H1 (cell line): ENCODE measurements around the gene THOC6. TPM values are rescaled to one million over a fixed set of nuclear protein-coding genes. Genes with fewer than 3 reads are reported as not detected.

Experiments
- CTCF ChIA-PET: fragments of 300-600 bp; sonication (Branson Sonifier 250); formaldehyde crosslinking; loops from one replicate; lab custom pipeline; 2021; ENCODE audit not compliant: partially characterized antibody; lab: Charles Lee
- POLR2A ChIA-PET: fragments of 300-600 bp; sonication (Branson Sonifier 250); formaldehyde crosslinking; loops from one replicate; lab custom pipeline; 2021; ENCODE audit warnings: inconsistent platforms; ENCODE audit not compliant: partially characterized antibody; lab: Charles Lee
- DNase-seq, 2 experiments: peaks; one replicate each; pipeline versions ENCODE4 v3.0.0 to v3.0.0-alpha.2; 2010 to 2022; ENCODE audit warnings: low spot score in 2 of 2, low read depth in 1 of 2, mixed read lengths in 1 of 2
- FAIRE-seq: peaks from 2 replicates; lab custom pipeline; 2011; peaks lifted over from hg19 to GRCh38; lab: Jason Lieb, UNC
- H2AFZ ChIP-seq: 2 replicates; pipeline ENCODE4 v1.8.1; 2012; ENCODE audit warnings: low read length, inconsistent platforms
- H2AK5ac ChIP-seq: 2 replicates; pipeline ENCODE4 v1.6.1; 2013; ENCODE audit warnings: low read depth, low read length
- H2BK120ac ChIP-seq: replicated peaks from 2 replicates; pipeline ENCODE3; 2013; ENCODE audit warnings: low read depth, low read length, inconsistent platforms
- H2BK12ac ChIP-seq: 2 replicates; pipeline ENCODE4 v1.6.1; 2013; ENCODE audit warnings: low read depth, low read length
- H2BK15ac ChIP-seq: 2 replicates; pipeline ENCODE4 v1.6.1; 2013; ENCODE audit warnings: low read length
- H2BK20ac ChIP-seq: 2 replicates; pipeline ENCODE4 v1.6.1; 2013; ENCODE audit warnings: low read length
- H2BK5ac ChIP-seq: 2 replicates; pipeline ENCODE4 v1.6.1; 2013; ENCODE audit warnings: low read depth, low read length
- H3K14ac ChIP-seq: 2 replicates; pipeline ENCODE4 v1.6.1; 2013; ENCODE audit warnings: inconsistent platforms; ENCODE audit not compliant: insufficient read length
- H3K18ac ChIP-seq: 2 replicates; pipeline ENCODE4 v1.6.1; 2013; ENCODE audit warnings: low read length; ENCODE audit errors: extremely low read depth
- H3K23ac ChIP-seq: 2 replicates; pipeline ENCODE4 v1.6.1; 2013; ENCODE audit warnings: inconsistent platforms; ENCODE audit not compliant: insufficient read length
- H3K23me2 ChIP-seq: 2 replicates; pipeline ENCODE4 v1.6.1; 2013; ENCODE audit warnings: low read depth, low read length
- H3K27ac ChIP-seq: 2 replicates; pipeline ENCODE4 v1.6.1; 2011; ENCODE audit warnings: low read depth, low read length, inconsistent platforms
- H3K27me3 ChIP-seq, 4 experiments: replicated peaks in 1 of 4; 1 replicate in 1 of 4; 2 replicates in 3 of 4; pipeline versions ENCODE4 v1.6.1 to v1.8.1; 2011 to 2013; ENCODE audit warnings: low read length in 3 of 4, mild to moderate bottlenecking in 3 of 4, inconsistent platforms in 2 of 4, mixed read lengths in 2 of 4, moderate library complexity in 1 of 4; ENCODE audit not compliant: control insufficient read depth in 3 of 4, insufficient read depth in 3 of 4; ENCODE audit errors: extremely low read depth in 1 of 4
- H3K36me3 ChIP-seq, 4 experiments: 2 replicates each; pipeline versions ENCODE4 v1.6.1 to v1.8.1; 2011 to 2013; ENCODE audit warnings: mild to moderate bottlenecking in 4 of 4, low read length in 3 of 4, moderate library complexity in 2 of 4, control low read depth in 1 of 4, inconsistent platforms in 1 of 4; ENCODE audit not compliant: insufficient read depth in 4 of 4, control insufficient read depth in 2 of 4
- H3K4ac ChIP-seq: replicated peaks from 2 replicates; pipeline ENCODE3; 2013; ENCODE audit warnings: low read length, low read depth, mixed read lengths, inconsistent platforms; ENCODE audit not compliant: insufficient read length
- H3K4me1 ChIP-seq, 4 experiments: replicated peaks in 1 of 4; 1 replicate in 1 of 4; 2 replicates in 3 of 4; pipeline versions ENCODE4 v1.6.1 to v1.8.1; 2011 to 2013; ENCODE audit warnings: low read length in 3 of 4, inconsistent platforms in 2 of 4, mixed read lengths in 1 of 4; ENCODE audit not compliant: insufficient read depth in 4 of 4, control insufficient read depth in 3 of 4
- H3K4me2 ChIP-seq, 2 experiments: 2 replicates each; pipeline versions ENCODE4 v1.6.1 to v1.8.1; 2011 to 2013; ENCODE audit warnings: low read depth in 2 of 2, low read length in 2 of 2, control low read depth in 1 of 2, inconsistent platforms in 1 of 2, mild to moderate bottlenecking in 1 of 2; ENCODE audit not compliant: insufficient read depth in 1 of 2
- H3K4me3 ChIP-seq, 4 experiments: fragments of 200-600, 300-600 bp in 1 of 4; sonication (generic), shearing (Covaris generic), sonication (Bioruptor Twin) in 1 of 4; 2 replicates each; pipeline versions ENCODE4 v1.5.1 to v1.8.1; 2011 to 2016; ENCODE audit warnings: low read length in 4 of 4, low read depth in 3 of 4, control low read depth in 2 of 4, inconsistent platforms in 2 of 4, mild to moderate bottlenecking in 2 of 4, mixed read lengths in 1 of 4, moderate library complexity in 1 of 4; ENCODE audit not compliant: insufficient read depth in 2 of 4; ENCODE audit errors: extremely low read depth in 1 of 4
- H3K56ac ChIP-seq: replicated peaks from 2 replicates; pipeline ENCODE3; 2013; ENCODE audit warnings: low read depth, mild to moderate bottlenecking, mixed read lengths, low read length, inconsistent platforms; ENCODE audit not compliant: insufficient read length
- H3K79me1 ChIP-seq: 2 replicates; pipeline ENCODE4 v1.6.1; 2013; ENCODE audit warnings: low read depth, low read length, control low read depth
- H3K79me2 ChIP-seq, 2 experiments: 2 replicates each; pipeline versions ENCODE4 v1.6.1 to v1.8.1; 2012 to 2013; ENCODE audit warnings: low read length in 2 of 2, mild to moderate bottlenecking in 2 of 2, inconsistent platforms in 1 of 2; ENCODE audit not compliant: insufficient read depth in 2 of 2, control insufficient read depth in 1 of 2
- H3K9ac ChIP-seq, 4 experiments: replicated peaks in 1 of 4; 1 replicate in 1 of 4; 2 replicates in 3 of 4; pipeline versions ENCODE4 v1.6.1 to v1.8.1; 2011 to 2013; ENCODE audit warnings: low read depth in 3 of 4, low read length in 3 of 4, control low read depth in 2 of 4, mild to moderate bottlenecking in 2 of 4, moderate library complexity in 2 of 4, inconsistent platforms in 1 of 4; ENCODE audit errors: extremely low read depth in 1 of 4
- H3K9me3 ChIP-seq, 2 experiments: 2 replicates each; pipeline versions ENCODE4 v1.6.1 to v1.8.1; 2012 to 2013; ENCODE audit warnings: mild to moderate bottlenecking in 2 of 2, moderate library complexity in 2 of 2, control low read depth in 1 of 2, inconsistent platforms in 1 of 2, low read depth in 1 of 2, low read length in 1 of 2, mixed read lengths in 1 of 2; ENCODE audit not compliant: insufficient read depth in 2 of 2
- H4K20me1 ChIP-seq, 2 experiments: replicated peaks in 1 of 2; 2 replicates each; pipeline versions ENCODE3 to v1.8.1; 2011 to 2013; ENCODE audit warnings: inconsistent platforms in 2 of 2, low read length in 2 of 2, mild to moderate bottlenecking in 1 of 2; ENCODE audit not compliant: insufficient read depth in 2 of 2, control insufficient read depth in 1 of 2
- H4K5ac ChIP-seq: 2 replicates; pipeline ENCODE4 v1.6.1; 2013; ENCODE audit warnings: low read length, low read depth, mixed read lengths, inconsistent platforms; ENCODE audit not compliant: insufficient read length
- H4K8ac ChIP-seq: 2 replicates; pipeline ENCODE4 v1.8.0; 2013; ENCODE audit warnings: mild to moderate bottlenecking, moderate library complexity, low read length, inconsistent platforms; ENCODE audit not compliant: insufficient read depth; ENCODE audit errors: extremely low read depth
- H4K91ac ChIP-seq: replicated peaks from 2 replicates; pipeline ENCODE3; 2013; ENCODE audit warnings: low read length, mixed read lengths, inconsistent platforms; ENCODE audit not compliant: insufficient read length
- BACH1 ChIP-seq: IDR thresholded peaks from 2 replicates; pipeline ENCODE4 v1.6.1; 2012; ENCODE audit warnings: low read length, improper control_type of control experiment
- EGR1 ChIP-seq: IDR thresholded peaks from 2 replicates; pipeline ENCODE4 v1.6.1; 2011; ENCODE audit warnings: low read depth, low read length, borderline replicate concordance
- JUN ChIP-seq: IDR thresholded peaks from 2 replicates; pipeline ENCODE4 v1.6.1; 2011; ENCODE audit warnings: low read depth, mild to moderate bottlenecking, improper control_type of control experiment, low read length
- NANOG ChIP-seq: IDR thresholded peaks from 2 replicates; pipeline ENCODE4 v1.6.1; 2011; ENCODE audit warnings: low read length, low read depth, mild to moderate bottlenecking, inconsistent platforms; ENCODE audit not compliant: insufficient read depth, poor library complexity, severe bottlenecking
- POLR2AphosphoS5 ChIP-seq: IDR thresholded peaks from 2 replicates; pipeline ENCODE4 v1.6.1; 2011; ENCODE audit warnings: low read depth, low read length
- SAP30 ChIP-seq: fragments of 300-600 bp; sonication (generic); IDR thresholded peaks from 2 replicates; pipeline ENCODE4 v1.7.1; 2012; ENCODE audit warnings: low read length, moderate library complexity, mild to moderate bottlenecking, inconsistent platforms; ENCODE audit not compliant: insufficient read depth, insufficient replicate concordance
- SIRT6 ChIP-seq: IDR thresholded peaks from one replicate; pipeline ENCODE4 v1.7.1; 2012; ENCODE audit warnings: low read length, inconsistent platforms
- SP1 ChIP-seq: IDR thresholded peaks from 2 replicates; pipeline ENCODE4 v1.6.1; 2011; ENCODE audit warnings: low read depth, low read length
- SRF ChIP-seq: IDR thresholded peaks from 2 replicates; pipeline ENCODE4 v1.6.1; 2011; ENCODE audit warnings: mild to moderate bottlenecking, low read depth, low read length, moderate library complexity
- TAF7 ChIP-seq: optimal IDR thresholded peaks from 2 replicates; pipeline ENCODE3; 2011; ENCODE audit warnings: low read depth, mild to moderate bottlenecking, inconsistent platforms, low read length, moderate library complexity, borderline replicate concordance
- TEAD4 ChIP-seq: IDR thresholded peaks from 2 replicates; pipeline ENCODE4 v1.6.1; 2012; ENCODE audit warnings: low read depth, low read length, inconsistent platforms, mixed read lengths
- ZNF274 ChIP-seq: IDR thresholded peaks from 2 replicates; pipeline ENCODE4 v1.7.0; 2012; ENCODE audit warnings: low read length, borderline replicate concordance; ENCODE audit errors: extremely low read depth
- WGBS, 2 experiments: shearing (Covaris generic) in 1 of 2; methylation state at CpG; one replicate each; pipeline versions ENCODE4 v1.1.6 to v1.1.7; 2013 to 2015; ENCODE audit warnings: low lambda C conversion rate in 2 of 2, mixed read lengths in 2 of 2, inconsistent platforms in 1 of 2, low coverage in 1 of 2, missing lambda C conversion rate in 1 of 2; ENCODE audit not compliant: insufficient replicate concordance in 2 of 2, insufficient coverage in 1 of 2, insufficient read length in 1 of 2; ENCODE audit errors: extremely low coverage in 1 of 2, missing lambda C conversion rate in 1 of 2; 5-methylcytosine and 5-hydroxymethylcytosine counted together
- polyA plus RNA-seq, 7 experiments: library from polyadenylated mRNA; depleted of rRNA in 3 of 7; stranded (reverse) in 5 of 7; unstranded in 2 of 7; fragments of >200 nt in 5 of 7; fragments of 200-250 nt in 2 of 7; gene quantifications; 1 replicate in 5 of 7; 2 replicates in 1 of 7; 4 replicates in 1 of 7; pipeline versions ENCODE4 v1.2.1 to v1.2.3, GENCODE V29; 2011 to 2013; ENCODE audit warnings: missing spikeins in 2 of 7, mixed read lengths in 2 of 7
- total RNA-seq: library from RNA; stranded (reverse); fragmentation: NEBNext Ultra II Directional; extraction: Animal tissue kit (Norgen Biotek cat#: 25700); gene quantifications from 2 replicates; pipeline ENCODE4 v1.2.1, GENCODE V29; 2021
- TF ChIP-seq, protein P1 (sequence below): IDR thresholded peaks from 2 replicates; pipeline ENCODE4 v1.6.1; 2012; ENCODE audit warnings: inconsistent platforms

THOC6 gene
- total and polyA plus RNA-seq, 2 of the 8 experiments (the other 6 are each of a cell fraction or from before 2014, with no cell fraction given): 78.5 to 111 TPM

DNA sequence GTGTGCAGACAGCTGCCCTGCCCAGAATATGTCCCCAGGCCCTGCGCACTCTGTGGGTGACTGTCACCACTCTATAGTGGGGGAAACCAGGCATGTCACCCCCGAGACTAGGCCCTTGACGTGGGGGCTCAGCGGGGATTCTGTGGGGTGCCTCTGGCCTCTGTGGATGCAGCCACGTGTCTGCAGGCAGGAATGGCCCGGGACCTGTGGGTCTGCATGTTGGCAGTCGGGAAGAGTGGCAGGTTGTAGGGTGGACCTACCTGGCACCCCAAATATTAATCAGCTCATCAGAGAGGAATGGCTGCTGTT is 42.6 kb downstream of the THOC6 start:
- H2BK5ac ChIP-seq: peak overlapping the region; percentile 44; the same call in 1 of the 2 replicates
- H3K4me1 ChIP-seq: peaks cover 0 to 4% (median 1%) of the 10 kb centered on the region in 4 experiments; a peak in 2 of 7 replicates
- no peak overlapping the region for H3K4me3 ChIP-seq
- H2BK120ac ChIP-seq: no peak overlapping the region
- H4K20me1 ChIP-seq: no peaks in the 10 kb centered on the region
- H3K27ac ChIP-seq: peak overlapping the region; percentile 23; the same call in 1 of the 2 replicates
- H3K36me3 ChIP-seq: no peaks in the 10 kb centered on the region
- no peak overlapping the region for H3K18ac ChIP-seq
- H3K9me3 ChIP-seq: no peaks in the 10 kb centered on the region
- TF ChIP-seq NANOG (no peak), SIRT6 (no peak), ZNF274 (no peak), JUN (no peak), SRF (no peak), SP1 (no peak), BACH1 (no peak), EGR1 (no peak), SAP30 (no peak), TAF7 (no peak), POLR2AphosphoS5 (no peak), TEAD4 (no peak)
- TF ChIP-seq, protein P1, sequence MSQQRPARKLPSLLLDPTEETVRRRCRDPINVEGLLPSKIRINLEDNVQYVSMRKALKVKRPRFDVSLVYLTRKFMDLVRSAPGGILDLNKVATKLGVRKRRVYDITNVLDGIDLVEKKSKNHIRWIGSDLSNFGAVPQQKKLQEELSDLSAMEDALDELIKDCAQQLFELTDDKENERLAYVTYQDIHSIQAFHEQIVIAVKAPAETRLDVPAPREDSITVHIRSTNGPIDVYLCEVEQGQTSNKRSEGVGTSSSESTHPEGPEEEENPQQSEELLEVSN: no peak
- TF ChIP-seq, all 59 proteins: peak for 0
- no peaks in the 10 kb centered on the region for H3K79me2 ChIP-seq
- H3K79me1 ChIP-seq: no peaks in the 10 kb centered on the region
- WGBS, 2 experiments: 84% methylated on average over 7 of the region's 7 CpGs; no CpG with 5 or more reads in 1 of the 2 experiments
- H4K5ac ChIP-seq: no peak overlapping the region
- H3K23ac ChIP-seq: no peak overlapping the region
- no peak overlapping the region for H3K14ac ChIP-seq
- H2AK5ac ChIP-seq: no peak overlapping the region
- no peak overlapping the region for H2BK15ac ChIP-seq
- DNase-seq (no peak), FAIRE-seq (no peak)
- H2AFZ ChIP-seq: no peak overlapping the region
- no peak overlapping the region for H3K4ac ChIP-seq
- no peak overlapping the region for H2BK20ac ChIP-seq
- H3K23me2 ChIP-seq: no peaks in the 10 kb centered on the region
- H2BK12ac ChIP-seq: 0 out of 2 replicates have a peak overlapping the region, but pooled peaks have one; percentile 94
- no peak overlapping the region for H3K56ac ChIP-seq
- CTCF ChIA-PET: interaction anchor here (1.0 to 2.7 kb wide), 5 partner anchors 9 to 63 kb away, joined by 3 to 12 read pairs (median 5); no protein-coding TSS in a partner anchor
- no peak overlapping the region for H3K4me2 ChIP-seq
- no peak overlapping the region for H4K91ac ChIP-seq
- POLR2A ChIA-PET: interaction anchor here (1.1 to 12.7 kb wide), 8 partner anchors 9 to 81 kb away, joined by 3 to 140 read pairs (median 4); partner anchors contain the start of genes CLDN9, ZNF205 and ZSCAN10
- no peak overlapping the region for H4K8ac ChIP-seq
- no peaks in the 10 kb centered on the region for H3K27me3 ChIP-seq
- no peak overlapping the region for H3K9ac ChIP-seq
